ENCODE measurements around the gene PCDH1.
A peak's percentile ranks its signal among the peaks of the same experiment; 100 is the strongest.
"Not testable (repeated sequence)": the region's sequence is repeated elsewhere in the genome, so short reads cannot be mapped to it uniquely, and the experiment has no call there.

Gene PCDH1

DNA sequence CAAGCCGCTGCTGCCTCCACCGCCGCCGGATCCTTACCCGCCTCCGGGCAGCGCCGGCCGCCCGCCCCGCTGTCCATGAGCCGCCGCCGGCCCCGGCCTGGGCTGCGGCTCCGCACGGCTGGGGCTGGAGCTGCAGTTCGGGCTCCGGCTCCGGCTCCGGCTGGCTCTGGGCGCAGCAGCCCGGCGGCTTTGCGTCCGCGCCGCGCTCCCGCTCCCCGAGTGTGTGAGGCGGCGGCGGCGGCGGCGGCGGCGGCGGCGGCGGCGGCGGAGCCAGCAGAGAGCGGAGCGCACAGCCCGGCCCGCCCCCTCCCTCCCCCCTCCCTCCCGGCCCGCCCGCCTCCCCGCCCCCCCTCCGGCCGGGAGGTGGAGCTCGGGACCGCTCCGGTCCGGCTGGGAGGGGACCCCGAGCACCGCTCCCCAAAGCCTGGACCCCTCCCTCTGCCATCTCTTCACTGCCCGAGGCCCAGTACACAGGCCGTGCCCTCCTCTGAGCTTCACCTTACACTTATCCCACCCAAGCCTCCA, at the start of gene PCDH1:
Gene PCDH1 (minus strand): TSS at position 225 of the 525 bp plus-strand sequence. CDS start 148 bp downstream, at position 77.
- no peak for DNase-seq

GRCh38 chr5:141926434-141926833, 48.2 kb upstream of the PCDH1 start:
- no peak for DNase-seq

- peak; percentile 67 for DNase-seq
Observed at GRCh38 chr5:141923448-141924313, 45.5 kb upstream of the PCDH1 start, which contains the start of gene DELE1. TSS of gene DELE1 (plus strand) at chr5:141923871. CDS start at chr5:141923942, 71 bp downstream.

DNA sequence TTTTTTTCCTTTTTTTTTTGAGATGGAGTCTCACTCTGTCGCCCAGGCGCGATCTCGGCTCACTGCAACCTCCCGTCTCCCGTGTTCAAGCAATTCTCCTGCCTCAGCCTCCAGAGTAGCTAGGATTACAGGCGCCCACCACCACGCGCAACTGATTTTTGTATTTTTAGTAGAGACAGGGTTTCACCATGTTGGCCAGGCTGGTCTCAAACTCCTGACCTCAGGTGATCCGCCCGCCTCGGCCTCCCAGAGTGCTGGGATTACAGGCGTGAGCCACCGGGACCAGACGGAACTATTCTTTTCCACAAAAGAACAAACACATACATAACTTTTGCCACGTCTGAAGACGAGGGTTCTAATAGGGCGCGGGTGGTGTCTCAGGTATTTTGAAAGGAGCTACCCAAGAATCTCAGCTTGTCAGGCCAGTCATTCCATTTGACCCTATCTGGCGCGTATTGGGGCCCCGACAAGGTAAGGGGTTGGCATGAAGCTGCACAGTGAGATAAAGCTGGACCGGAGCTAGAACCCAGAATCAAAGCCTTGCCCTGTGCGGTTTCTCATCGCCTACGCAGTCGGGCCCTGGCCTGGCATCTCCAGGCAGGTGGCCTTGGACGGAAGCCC, 44.7 kb upstream of the PCDH1 start:
- not testable (repeated sequence) for DNase-seq

DNA sequence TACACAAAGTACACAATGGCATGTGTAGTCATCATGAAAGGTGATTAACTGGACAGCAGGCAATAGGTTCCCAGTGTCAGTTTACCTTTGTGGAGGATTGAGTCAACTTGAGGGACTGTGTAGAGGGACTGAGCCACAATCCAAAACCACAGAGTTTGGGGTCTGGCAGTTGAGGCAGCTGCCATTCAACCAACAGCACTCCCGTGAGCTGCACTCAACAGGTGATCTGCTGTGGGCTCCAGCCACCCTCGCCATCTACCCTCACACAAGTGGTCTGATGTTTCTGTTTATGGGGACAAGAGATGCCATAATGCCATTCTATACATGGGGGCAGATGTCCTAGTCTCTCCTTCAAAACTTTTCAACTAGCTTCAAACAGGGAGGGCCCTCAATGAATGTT, 42.6 kb upstream of the PCDH1 start:
- DNase-seq: no peak

GRCh38 chr5:141919218-141920119, 41.3 kb upstream of the PCDH1 start:
- no peak for DNase-seq

DNA sequence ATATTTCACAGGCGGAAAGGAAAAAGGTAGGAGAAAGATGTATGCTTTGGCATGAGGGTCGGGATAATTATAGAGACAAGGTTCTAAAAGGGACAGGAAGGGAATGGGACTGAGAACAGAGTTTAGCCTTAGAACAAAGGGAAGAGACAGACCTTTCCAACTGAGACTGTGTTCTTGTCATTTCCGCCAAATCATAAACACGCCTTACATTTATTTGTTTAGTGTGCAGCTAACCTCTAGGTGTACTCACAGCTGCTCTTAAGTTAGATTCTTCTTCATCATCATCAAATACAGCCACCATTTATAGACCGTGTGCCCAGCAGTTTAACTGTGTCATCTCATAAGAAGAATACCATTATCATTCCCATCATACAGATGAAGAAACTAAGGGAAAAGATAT, 39.5 kb upstream of the PCDH1 start:
- DNase-seq: no peak

DNA sequence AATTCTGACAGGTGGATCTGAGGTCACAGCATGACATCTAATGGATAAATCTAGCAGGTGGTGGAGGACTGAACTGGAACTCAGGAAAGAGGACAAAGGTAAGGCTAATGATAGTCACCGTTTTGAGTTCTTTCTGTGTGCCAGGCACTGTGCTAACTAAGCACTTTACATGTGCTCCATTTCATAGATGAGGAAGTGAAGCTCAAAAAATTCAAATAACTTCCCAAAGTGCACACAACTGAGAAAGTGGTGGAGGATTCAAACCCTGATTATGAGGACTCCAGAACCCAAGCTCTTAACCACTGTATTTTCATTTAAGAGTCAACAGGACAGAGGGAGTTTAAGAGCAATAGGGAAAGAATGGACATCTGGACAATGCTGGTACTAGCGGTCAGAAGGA, 38.3 kb upstream of the PCDH1 start:
- no peak for DNase-seq

GRCh38 chr5:141915881-141916336, 37.7 kb upstream of the PCDH1 start:
- DNase-seq: no peak

DNA sequence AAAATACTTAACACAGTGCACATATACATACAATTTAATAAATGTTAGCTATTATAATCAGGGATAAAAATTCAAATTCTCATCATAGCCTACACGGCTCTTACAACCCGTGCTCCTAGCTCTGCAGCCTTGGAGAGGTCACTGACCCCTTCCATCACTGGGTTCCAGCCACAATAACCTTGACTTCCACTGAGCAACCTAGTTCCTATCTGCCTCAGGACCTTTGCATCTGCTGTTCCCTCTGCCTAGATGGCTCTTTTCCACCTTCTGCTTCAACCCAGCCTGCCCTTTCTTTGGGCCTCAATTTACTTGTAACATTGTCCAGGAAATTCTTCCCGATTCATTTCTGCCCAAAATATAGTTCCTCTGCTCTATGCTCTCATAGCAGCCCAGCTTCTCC, 36.6 kb upstream of the PCDH1 start:
- no peak for DNase-seq

DNA sequence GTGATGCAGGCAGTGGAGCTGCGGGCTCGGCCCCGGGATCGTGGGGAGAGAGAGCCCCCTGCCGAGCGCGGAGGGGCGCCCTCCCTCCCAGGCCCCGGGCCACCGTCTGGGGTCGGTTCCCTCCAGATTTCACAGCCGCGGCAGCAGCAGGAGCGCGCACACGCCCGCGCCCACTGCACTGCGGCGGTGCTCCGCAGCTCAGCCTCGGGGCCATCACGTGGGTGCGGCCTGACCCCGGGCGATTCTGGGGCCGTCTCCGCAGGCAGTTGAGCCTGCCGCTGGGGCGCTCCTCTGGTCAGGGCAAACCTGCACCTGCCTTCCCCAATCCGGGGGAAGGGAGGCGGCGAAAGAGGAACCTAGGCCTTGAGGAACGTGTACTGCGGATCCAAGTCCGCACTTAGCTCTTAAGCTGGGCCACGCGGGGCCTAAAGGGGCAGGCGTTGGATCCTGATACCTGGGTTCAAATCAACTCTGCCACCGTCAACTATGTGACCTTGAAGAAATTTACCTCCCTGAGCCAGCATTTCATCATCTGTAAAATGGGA, 36.1 kb upstream of the PCDH1 start:
- DNase-seq: no peak

DNA sequence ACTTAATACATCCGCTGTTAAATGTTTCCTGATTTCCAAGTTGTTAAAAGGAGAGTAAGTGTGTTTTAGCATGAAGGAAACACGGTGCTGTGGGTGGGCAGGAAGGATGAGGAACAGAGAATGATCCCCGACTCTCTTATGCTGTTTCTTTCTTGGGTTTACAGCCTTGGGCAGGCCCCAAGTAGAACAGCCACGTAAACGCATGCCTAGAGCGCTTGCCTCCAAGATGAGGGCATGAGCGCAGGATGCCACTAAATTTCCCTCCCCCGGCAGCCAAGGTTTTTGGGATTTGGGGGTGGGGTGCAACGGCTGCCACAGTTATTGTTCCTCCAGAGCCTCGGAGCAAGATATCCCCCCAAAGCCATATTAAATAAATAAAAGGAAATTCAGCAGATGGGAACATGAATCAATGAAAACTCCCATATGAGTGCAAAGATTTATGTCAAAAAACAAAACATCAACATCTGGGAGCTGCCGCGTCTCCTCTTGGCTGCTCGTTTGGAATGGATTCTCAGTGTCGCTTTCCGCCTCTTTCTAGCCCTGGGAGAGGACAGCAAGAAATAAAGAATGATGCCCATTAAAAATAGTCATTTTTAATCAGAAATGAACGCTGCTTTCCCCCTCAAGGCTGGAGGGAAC, 35.5 kb upstream of the PCDH1 start:
- no peak for DNase-seq

DNA sequence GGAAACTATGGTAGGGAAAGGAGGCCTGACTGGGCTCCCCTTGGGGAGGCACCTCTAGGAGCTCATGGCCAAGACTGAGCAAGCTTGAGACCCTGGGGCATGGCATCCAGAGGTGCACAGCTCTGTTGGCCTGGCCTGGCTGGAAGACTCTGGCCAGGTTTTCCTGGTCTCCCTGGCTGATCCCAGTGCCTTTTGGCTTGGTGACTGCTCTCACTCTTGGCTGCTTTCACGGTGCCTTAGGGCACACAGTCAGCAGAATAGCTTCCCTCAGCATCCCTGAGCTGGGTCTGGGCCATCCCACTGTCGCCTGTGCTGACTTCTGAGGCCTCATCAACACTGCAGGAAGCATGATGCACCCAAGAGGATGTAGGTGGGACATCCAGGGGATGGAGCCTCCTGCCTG, 32.1 kb upstream of the PCDH1 start:
- no peak for DNase-seq

GRCh38 chr5:141909212-141909611, 31.0 kb upstream of the PCDH1 start:
- DNase-seq: no peak

DNA sequence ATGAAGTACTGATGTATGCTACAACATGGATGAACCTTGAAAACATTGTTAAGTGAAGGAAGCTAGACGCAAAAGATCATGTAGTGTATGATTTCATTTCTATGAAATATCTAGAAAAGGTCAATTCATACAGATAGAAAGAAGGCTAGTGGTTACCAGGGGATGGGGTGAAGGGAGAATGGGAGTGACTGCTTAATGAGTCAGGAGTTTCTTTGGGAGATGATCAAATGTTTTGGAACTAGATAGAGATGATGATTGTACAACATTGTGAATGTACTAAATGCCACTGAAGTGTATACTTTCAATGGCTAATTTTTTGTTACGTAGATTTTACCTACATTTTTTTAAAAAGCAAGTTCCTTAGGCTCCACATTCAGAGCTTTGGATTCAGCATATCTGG, 30.6 kb upstream of the PCDH1 start:
- DNase-seq: no peak

GRCh38 chr5:141906972-141907371, 28.8 kb upstream of the PCDH1 start:
- no peak for DNase-seq

- no peak for DNase-seq
Observed at GRCh38 chr5:141906517-141906916, 28.3 kb upstream of the PCDH1 start.

GRCh38 chr5:141904551-141904950, 26.3 kb upstream of the PCDH1 start:
- no peak for DNase-seq

DNA sequence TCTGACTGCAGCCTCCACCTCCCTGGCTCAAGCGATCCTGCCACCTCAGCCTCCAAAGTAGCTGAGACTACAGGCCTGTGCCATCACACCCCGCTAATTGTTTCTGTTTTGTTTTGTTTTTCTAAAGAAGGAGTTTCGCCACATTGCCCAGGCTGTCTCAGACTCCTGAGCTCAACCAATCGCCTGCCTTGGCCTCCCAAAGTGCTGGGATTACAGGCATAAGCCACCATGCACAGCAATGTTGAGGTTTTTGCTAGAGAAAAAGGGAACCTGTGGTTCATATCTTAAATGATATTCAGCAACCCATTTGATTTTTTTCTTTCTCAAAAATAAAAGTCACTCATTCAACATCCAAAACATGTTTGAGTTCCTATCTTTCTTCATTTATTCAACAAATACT, 25.1 kb upstream of the PCDH1 start:
- no peak for DNase-seq

DNA sequence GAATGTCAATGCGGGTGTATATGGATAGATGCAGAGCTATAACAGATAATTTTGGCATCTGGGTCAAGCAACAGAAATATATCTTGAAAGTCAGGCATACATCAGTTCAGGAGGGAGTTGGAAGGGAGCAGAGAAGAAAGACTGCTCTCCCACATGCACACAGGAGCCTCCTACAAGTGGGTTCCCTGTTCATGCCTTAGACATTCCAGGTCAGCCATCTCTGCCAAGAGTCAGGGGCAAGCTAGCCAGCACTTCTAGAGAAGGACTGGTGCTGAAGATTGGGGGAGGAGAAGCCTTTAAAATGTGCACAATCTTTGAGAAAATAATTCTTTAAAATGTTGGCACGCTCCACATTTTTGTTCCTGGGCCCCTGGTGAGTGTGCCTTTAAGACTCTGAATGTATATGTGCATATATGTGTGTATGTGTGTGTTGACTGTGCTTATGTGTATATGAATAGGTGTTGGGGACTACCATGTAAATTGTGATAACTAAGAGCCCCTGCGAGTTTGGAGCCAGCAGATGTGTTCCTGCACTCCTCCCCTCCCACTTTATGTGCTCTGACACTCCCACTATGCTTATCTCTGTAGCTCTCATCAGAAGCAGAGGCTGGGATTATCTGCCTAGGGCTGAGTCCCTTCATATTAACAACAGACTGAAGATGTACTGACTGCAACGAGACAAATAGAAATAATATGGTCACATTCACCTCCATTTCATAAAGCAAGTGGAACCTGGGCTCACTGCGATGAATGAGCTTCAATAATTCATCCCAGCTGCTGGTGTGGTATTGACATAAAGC, 24.0 kb upstream of the PCDH1 start:
- DNase-seq: no peak

DNA sequence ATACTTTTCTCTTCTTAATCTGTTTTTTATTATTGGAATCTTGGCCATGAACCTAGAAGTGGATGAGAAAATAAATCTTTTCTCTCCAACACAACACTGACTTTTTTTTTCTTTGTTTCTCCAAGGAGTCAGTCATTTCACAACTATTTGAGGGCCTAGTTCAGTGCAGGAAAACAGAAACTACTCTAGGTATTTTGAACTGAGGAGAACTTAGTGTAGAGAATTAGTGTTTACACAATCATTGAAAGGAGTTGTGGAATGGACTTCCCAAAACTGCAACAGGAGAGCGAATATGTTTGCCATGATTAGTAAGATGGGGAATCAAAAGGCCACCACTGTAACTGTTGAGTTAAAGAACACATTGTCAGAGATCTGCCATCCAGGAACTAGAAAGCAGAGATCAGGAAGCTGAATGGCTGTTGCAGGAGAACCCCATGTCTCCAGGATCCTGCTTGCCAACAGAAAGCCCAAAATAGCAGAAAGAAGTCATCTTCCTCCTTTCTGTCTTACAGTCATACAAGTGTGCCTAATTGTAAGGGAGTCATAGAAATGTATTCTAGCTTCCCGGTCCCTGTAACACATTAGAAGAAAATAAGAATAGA, 20.3 kb upstream of the PCDH1 start:
- DNase-seq: no peak
